Measurements from ENCODE around the gene GFY.

- no peak for TF ChIP-seq CTCF (IDR thresholded peaks at IDR 0.05)
- no peak for TF ChIP-seq POLR2A (IDR thresholded peaks at IDR 0.05)
Observed at GRCh38 chr19:49407482-49408015, 17.6 kb upstream of the GFY start.

Measured in adrenal gland (tissue), 5 donors.